Measurements from ENCODE around the gene SLC1A5.

GRCh38 chr19:46759206-46759605 is 29.2 kb downstream of the SLC1A5 start:
- TF ChIP-seq POLR2AphosphoS5 (IDR thresholded peaks at IDR 0.05) (no peak), CTCF (IDR thresholded peaks at IDR 0.05) (no peak), POLR2A (IDR thresholded peaks at IDR 0.05) (no peak), EP300 (IDR thresholded peaks at IDR 0.05) (no peak)
